Measurements from ENCODE around the gene C9orf50.

C9orf50 gene

GRCh38 chr9:129562917-129563316 is 58.0 kb downstream of the C9orf50 start:
- no peak for DNase-seq (ENCODE audit: low read depth in 2 of 2)
- TF ChIP-seq CTCF (IDR thresholded peaks at IDR 0.05; ENCODE audit: low read depth, low read length) = no peak
- H3K4me3 ChIP-seq (replicated peaks in 1 of 2; ENCODE audit: low read depth in 2 of 2, low read length in 2 of 2) = no peak overlapping the region

GRCh38 chr9:129562514-129562913 is 58.4 kb downstream of the C9orf50 start:
- TF ChIP-seq CTCF (IDR thresholded peaks at IDR 0.05; ENCODE audit: low read depth, low read length) = no peak
- no peak overlapping the region for H3K4me3 ChIP-seq (replicated peaks in 1 of 2; ENCODE audit: low read depth in 2 of 2, low read length in 2 of 2)
- no peak for DNase-seq (ENCODE audit: low read depth in 2 of 2)

Data from cardiac fibroblast (primary cell).